Subcutaneous adipose tissue (tissue), 4 donors: ENCODE data around the gene TP53AIP1. TPM values are rescaled to one million over a fixed set of nuclear protein-coding genes. Genes with fewer than 3 reads are reported as not detected.

ENCODE experiments used
- CTCF ChIP-seq: fragments of 450-650 bp; IDR thresholded peaks from one replicate; pipeline ENCODE4 v1.5.1; 2016; ENCODE audit warnings: low read depth, mild to moderate bottlenecking, control low read depth, antibody characterized with exemption, moderate library complexity
- total RNA-seq, 4 donors: library from RNA; depleted of rRNA; stranded (reverse); fragments of >200 nt; gene quantifications; one replicate each; pipeline ENCODE4 v1.1.0, GENCODE V29; 2016

Gene TP53AIP1
- total RNA-seq, 4 donors from 2014 or later, result not detected

- TF ChIP-seq CTCF, result no peak
Measured at GRCh38 chr11:128900468-128900867, 42.2 kb downstream of the TP53AIP1 start.

- no peak for TF ChIP-seq CTCF
Measured at GRCh38 chr11:128898580-128899344, 43.9 kb downstream of the TP53AIP1 start.

- TF ChIP-seq CTCF, result no peak
Measured at GRCh38 chr11:128897826-128898225, 44.8 kb downstream of the TP53AIP1 start.

GRCh38 chr11:128896356-128896755 lies 46.3 kb downstream of the TP53AIP1 start:
- no peak for TF ChIP-seq CTCF

- no peak for TF ChIP-seq CTCF
Measured at GRCh38 chr11:128895526-128895925, 47.1 kb downstream of the TP53AIP1 start.

- no peak for TF ChIP-seq CTCF
Measured at GRCh38 chr11:128894685-128895084, 48.0 kb downstream of the TP53AIP1 start.

GRCh38 chr11:128894286-128894681 lies 48.4 kb downstream of the TP53AIP1 start:
- TF ChIP-seq CTCF, result no peak
